ENCODE measurements around the gene BFSP1.

- TF ChIP-seq ESRRG (CRISPR knock-in tag; IDR thresholded peaks at IDR 0.05) = no peak
- no peak for TF ChIP-seq RARB (CRISPR knock-in tag; IDR thresholded peaks at IDR 0.05)
- TF ChIP-seq PATZ1 (CRISPR knock-in tag; IDR thresholded peaks at IDR 0.05; ENCODE audit: borderline replicate concordance) = no peak
- TF ChIP-seq ZNF70 (CRISPR knock-in tag; IDR thresholded peaks at IDR 0.05) = no peak
Observed at GRCh38 chr20:17491488-17491887, 39.7 kb downstream of the BFSP1 start.

Data from SK-N-SH treated with all-trans-retinoic acid at 6 μM for 48 hours (cell line).